Esophagus muscularis mucosa (tissue), 4 donors: Measurements from ENCODE around the gene UTP15.

ENCODE experiments used
- CTCF ChIP-seq, 3 experiments: fragments of 200-600 bp in 2 of 3; fragments of 450-650 bp in 1 of 3; sonication (generic) in 2 of 3; IDR thresholded peaks; one replicate each; pipeline ENCODE4 v1.5.1; 2017 to 2019; ENCODE audit warnings: antibody characterized with exemption in 3 of 3, mild to moderate bottlenecking in 2 of 3, moderate library complexity in 1 of 3
- EP300 ChIP-seq: sonication (generic); formaldehyde crosslinking; IDR thresholded peaks from one replicate; pipeline ENCODE4 v1.6.1; 2017; ENCODE audit warnings: antibody characterized with exemption
- POLR2A ChIP-seq: fragments of 450-650 bp; IDR thresholded peaks from one replicate; pipeline ENCODE4 v1.6.1; 2017; ENCODE audit warnings: antibody characterized with exemption, moderate library complexity, mild to moderate bottlenecking, low read depth
- POLR2AphosphoS5 ChIP-seq, 2 donors: sonication (generic); formaldehyde crosslinking; IDR thresholded peaks; one replicate each; pipeline ENCODE4 v1.6.1; 2017; ENCODE audit warnings: antibody characterized with exemption in 2 of 2

DNA sequence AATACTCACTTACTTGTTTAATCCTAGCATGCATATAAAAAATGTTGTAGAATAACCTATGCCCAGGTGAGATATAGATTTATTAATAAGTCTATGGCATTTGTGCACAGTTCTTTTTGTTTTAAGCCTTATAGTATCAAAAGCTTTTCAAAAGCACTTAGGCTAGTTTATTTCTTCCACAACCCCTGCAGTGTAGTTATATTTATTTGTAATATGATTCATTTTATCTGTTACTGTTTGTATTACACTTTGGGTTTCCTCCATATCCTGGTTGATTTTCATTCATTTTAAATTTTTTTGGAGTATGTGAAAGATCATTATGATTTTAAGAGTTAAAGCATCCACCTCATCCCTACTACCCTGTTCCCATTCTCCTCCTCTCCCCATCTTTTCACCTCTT is 41.7 kb downstream of the UTP15 start:
- TF ChIP-seq CTCF (IDR thresholded peaks at IDR 0.05), result no peak
- no peak for TF ChIP-seq POLR2AphosphoS5 (IDR thresholded peaks at IDR 0.05)
- TF ChIP-seq POLR2A, result no peak
- TF ChIP-seq EP300, result no peak
